Upper lobe of left lung (tissue), 6 donors: ENCODE data around the gene AGRN. TPM values are rescaled to one million over a fixed set of nuclear protein-coding genes. Genes with fewer than 3 reads are reported as not detected.
"Not testable (repeated sequence)": the region's sequence is repeated elsewhere in the genome, so short reads cannot be mapped to it uniquely, and the experiment has no call there.

ENCODE experiments used
- ATAC-seq, 2 donors: fragments of 200-7000 bp; cut with Tn5 transposase; one replicate each; pipeline ENCODE4 v1.9.1; 2022; ENCODE audit warnings: mild to moderate bottlenecking in 2 of 2, moderate library complexity in 2 of 2; ENCODE audit not compliant: low FRiP score in 2 of 2
- DNase-seq, 2 donors: peaks; one replicate each; pipeline ENCODE4 v3.0.0-alpha.2; 2019 to 2020
- H3K27ac ChIP-seq, 4 donors: fragments of 200-600 bp; sonication (generic); one replicate each; pipeline ENCODE4 v1.5.1; 2016 to 2019
- H3K27me3 ChIP-seq, 4 donors: fragments of 200-600 bp; sonication (generic); one replicate each; pipeline ENCODE4 v1.5.1; 2017 to 2019
- H3K36me3 ChIP-seq, 4 donors: fragments of 200-600 bp; sonication (generic); one replicate each; pipeline ENCODE4 v1.5.1; 2016 to 2019
- H3K4me1 ChIP-seq, 4 donors: fragments of 200-600 bp; sonication (generic); one replicate each; pipeline ENCODE4 v1.5.1; 2018 to 2019
- H3K4me3 ChIP-seq, 4 donors: fragments of 200-600 bp; sonication (generic); one replicate each; pipeline ENCODE4 v1.5.1; 2017 to 2019; ENCODE audit warnings: mild to moderate bottlenecking in 2 of 4, moderate library complexity in 1 of 4
- H3K9me3 ChIP-seq, 4 donors: fragments of 200-600 bp; sonication (generic); one replicate each; pipeline ENCODE4 v1.5.1; 2018 to 2019
- EP300 ChIP-seq, 4 donors: sonication (generic); formaldehyde crosslinking; IDR thresholded peaks; one replicate each; pipeline ENCODE4 v1.5.1; 2017; ENCODE audit warnings: antibody characterized with exemption in 4 of 4, control low read depth in 2 of 4
- POLR2A ChIP-seq, 4 donors: fragments of 450-650 bp; IDR thresholded peaks; one replicate each; pipeline ENCODE4 v1.5.1; 2016 to 2017; ENCODE audit warnings: antibody characterized with exemption in 4 of 4, mild to moderate bottlenecking in 2 of 4
- POLR2AphosphoS5 ChIP-seq, 2 donors: sonication (generic); formaldehyde crosslinking; IDR thresholded peaks; one replicate each; pipeline ENCODE4 v1.5.1; 2017; ENCODE audit warnings: antibody characterized with exemption in 2 of 2
- WGBS, 2 donors: methylation state at CpG; one replicate each; pipeline ENCODE4 v1.1.5; 2017 to 2018; 5-methylcytosine and 5-hydroxymethylcytosine counted together
- total RNA-seq, 6 donors: library from RNA; depleted of rRNA in 4 of 6; stranded (reverse); fragments of >200 nt in 4 of 6; gene quantifications; one replicate each; pipeline versions ENCODE4 v1.1.0 to v1.2.1, GENCODE V29; 2016 to 2021
- TF ChIP-seq, protein P1 (sequence below), 6 experiments: fragments of 450-650 bp in 4 of 6; fragments of 200-600 bp in 2 of 6; sonication (generic) in 2 of 6; IDR thresholded peaks; one replicate each; pipeline ENCODE4 v1.5.1; 2016 to 2019; ENCODE audit warnings: antibody characterized with exemption in 6 of 6
- donor health status: DM: no; HTN: no; CAD: no; lungs with moderate emphysema.
- donor health status: DM: no; HTN: yes; CAD: no; lungs with severe emphysema.

The AGRN gene
- total RNA-seq, 6 donors from 2014 or later: 91.0 to 316 (median 157) TPM

DNA sequence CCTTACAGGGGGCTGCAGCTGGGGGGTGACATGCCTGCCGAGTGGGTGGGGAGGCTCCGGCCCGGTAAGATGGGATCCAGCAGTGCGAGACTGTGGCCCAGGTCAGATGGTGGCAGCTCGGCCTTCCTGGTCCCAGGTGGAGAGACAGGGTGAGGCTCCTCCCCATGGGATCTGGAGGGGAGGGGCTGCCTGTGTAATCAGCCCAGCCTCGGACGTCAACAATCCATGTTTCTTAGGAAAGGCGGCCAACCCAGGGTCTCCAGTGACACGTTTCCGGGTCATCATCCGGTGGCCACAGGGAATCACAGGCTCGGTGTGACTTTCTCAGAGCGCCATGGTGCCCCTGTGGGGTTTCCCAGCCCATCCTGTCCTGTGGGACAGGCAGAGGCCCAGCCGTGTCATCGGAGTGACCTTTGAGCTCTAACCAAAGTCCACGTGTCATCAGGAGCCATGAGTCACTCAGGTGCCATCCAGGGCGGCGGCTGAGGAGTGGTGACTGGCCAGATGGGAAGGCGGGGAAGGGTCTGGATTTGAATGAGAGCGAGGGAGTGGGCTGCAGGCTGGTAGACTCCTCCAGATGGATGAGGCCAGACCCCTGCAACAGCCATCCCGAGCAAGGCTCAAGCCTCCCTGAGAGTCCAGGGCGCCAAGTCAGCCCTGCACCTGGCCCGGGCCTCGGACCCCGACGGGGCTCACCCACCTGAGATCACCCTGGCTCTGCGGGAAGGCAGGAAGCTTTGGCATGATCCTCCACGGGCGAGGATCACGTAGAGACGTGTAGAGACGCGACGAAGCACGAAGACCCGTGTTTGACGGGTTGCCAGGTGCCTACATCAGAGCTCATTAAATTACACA is 13.4 kb upstream of the AGRN start:
- Histone ChIP-seq H3K9me3 (no peaks in the 10 kb centered on the region), H3K36me3 (no peaks in the 10 kb centered on the region), H3K27ac (no peak overlapping the region), H3K4me1 (peaks cover 18 to 27% (median 24%) of the 10 kb centered on the region in 4 donors), H3K27me3 (peaks cover 0 to 3% (median under 1%) of the 10 kb centered on the region in 4 donors), H3K4me3 (no peak overlapping the region)
- 83 to 89% methylated on average over 33 to 37 of the region's 37 CpGs for WGBS, 2 donors
- ATAC-seq (no peak), DNase-seq (peak in 1 of 2 donors; percentile 70)
- no peak for TF ChIP-seq POLR2A (IDR thresholded peaks at IDR 0.05)
- TF ChIP-seq, protein P1, sequence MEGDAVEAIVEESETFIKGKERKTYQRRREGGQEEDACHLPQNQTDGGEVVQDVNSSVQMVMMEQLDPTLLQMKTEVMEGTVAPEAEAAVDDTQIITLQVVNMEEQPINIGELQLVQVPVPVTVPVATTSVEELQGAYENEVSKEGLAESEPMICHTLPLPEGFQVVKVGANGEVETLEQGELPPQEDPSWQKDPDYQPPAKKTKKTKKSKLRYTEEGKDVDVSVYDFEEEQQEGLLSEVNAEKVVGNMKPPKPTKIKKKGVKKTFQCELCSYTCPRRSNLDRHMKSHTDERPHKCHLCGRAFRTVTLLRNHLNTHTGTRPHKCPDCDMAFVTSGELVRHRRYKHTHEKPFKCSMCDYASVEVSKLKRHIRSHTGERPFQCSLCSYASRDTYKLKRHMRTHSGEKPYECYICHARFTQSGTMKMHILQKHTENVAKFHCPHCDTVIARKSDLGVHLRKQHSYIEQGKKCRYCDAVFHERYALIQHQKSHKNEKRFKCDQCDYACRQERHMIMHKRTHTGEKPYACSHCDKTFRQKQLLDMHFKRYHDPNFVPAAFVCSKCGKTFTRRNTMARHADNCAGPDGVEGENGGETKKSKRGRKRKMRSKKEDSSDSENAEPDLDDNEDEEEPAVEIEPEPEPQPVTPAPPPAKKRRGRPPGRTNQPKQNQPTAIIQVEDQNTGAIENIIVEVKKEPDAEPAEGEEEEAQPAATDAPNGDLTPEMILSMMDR (IDR thresholded peaks at IDR 0.05): no peak
- no peak for TF ChIP-seq EP300 (IDR thresholded peaks at IDR 0.05)
- no peak for TF ChIP-seq POLR2AphosphoS5 (IDR thresholded peaks at IDR 0.05)

DNA sequence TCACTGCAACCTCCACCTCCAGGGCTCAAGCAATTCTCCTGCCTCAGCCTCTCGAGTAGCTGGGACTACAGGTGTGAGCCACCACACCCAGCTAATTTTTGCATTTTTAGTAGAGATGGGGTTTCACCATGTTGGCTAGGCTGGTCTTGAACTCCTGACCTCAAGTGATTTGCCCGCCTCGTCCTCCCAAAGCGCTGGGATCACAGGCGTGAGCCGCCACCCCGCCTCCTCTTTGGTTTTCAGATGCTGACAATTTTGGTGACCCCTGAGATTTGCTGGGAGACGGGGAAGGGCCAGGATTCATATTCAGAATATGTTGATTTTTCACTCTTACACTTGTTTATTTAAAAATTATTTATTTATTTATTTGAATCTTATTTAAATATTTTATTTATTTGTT is 9.8 kb upstream of the AGRN start:
- 92 to 93% methylated on average over 8 of the region's 8 CpGs for WGBS, 2 donors

DNA sequence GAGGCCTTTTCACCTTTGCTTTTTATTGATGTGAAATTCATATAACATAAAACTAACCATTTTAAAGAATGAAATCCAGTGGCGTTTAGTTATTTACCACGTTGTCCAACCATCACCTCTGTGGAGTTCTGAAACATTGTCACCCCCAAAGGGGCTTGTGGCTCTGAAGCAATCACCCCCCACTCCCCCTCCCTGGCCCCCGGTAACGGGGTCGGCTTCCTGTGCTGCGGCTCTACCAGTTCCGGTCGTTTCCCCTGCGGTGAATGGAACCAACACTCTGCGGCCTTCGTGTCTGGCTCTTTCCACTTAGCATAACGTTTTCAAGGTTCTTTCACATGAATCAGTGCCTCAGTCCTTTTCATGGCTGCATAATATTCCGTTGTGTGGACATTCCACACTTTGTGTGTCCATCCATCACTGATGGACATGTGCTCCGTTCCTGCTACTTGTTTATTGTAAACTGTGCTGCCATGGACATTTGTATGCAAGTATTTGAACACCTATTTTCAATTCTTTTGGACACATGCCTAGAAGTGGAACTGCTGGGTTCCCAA is 8.4 kb upstream of the AGRN start:
- TF ChIP-seq, protein P1 (IDR thresholded peaks at IDR 0.05): no peak
- no peak for TF ChIP-seq EP300 (IDR thresholded peaks at IDR 0.05)
- no peak for TF ChIP-seq POLR2AphosphoS5 (IDR thresholded peaks at IDR 0.05)
- no peak for TF ChIP-seq POLR2A (IDR thresholded peaks at IDR 0.05)
- Histone ChIP-seq H3K9me3 (no peaks in the 10 kb centered on the region), H3K27me3 (no peaks in the 10 kb centered on the region), H3K4me3 (no peak overlapping the region), H3K4me1 (peaks cover 14 to 23% (median 20%) of the 10 kb centered on the region in 4 donors), H3K27ac (no peak overlapping the region), H3K36me3 (no peaks in the 10 kb centered on the region)
- no peak for ATAC-seq
- DNase-seq: no peak
- 80 to 84% methylated on average over 14 of the region's 14 CpGs for WGBS, 2 donors

More for the DNA sequence above, 9.8 kb upstream of the AGRN start:
- H3K4me1 ChIP-seq: peaks cover 22 to 31% (median 27%) of the 10 kb centered on the region in 4 donors
- not testable (repeated sequence) for ATAC-seq, H3K27ac ChIP-seq, DNase-seq, H3K27me3 ChIP-seq, H3K4me3 ChIP-seq, H3K9me3 ChIP-seq, H3K36me3 ChIP-seq

DNA sequence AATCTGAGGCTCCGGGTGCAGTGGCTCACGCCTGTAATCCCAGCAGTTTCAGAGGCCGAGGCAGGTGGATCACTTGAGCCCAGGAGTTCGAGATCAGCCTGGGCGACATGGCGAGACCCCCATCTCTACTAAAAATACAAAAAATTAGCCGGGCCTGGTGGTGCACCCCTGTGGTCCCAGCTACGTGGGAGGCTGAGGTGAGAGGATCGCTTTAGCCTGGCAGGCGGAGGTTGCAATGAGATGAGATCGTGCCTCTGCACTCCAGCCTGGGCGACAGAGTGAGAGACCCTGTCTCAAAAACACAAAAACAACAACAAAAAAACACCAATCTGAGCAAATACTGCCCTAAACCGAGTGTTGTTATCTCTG is 7.2 kb upstream of the AGRN start:
- Histone ChIP-seq H3K4me3 (peak overlapping the region; percentile 37 to 75 (median 60)), H3K27ac (peak overlapping the region; percentile 86 to 97 (median 89)), H3K4me1 (peaks cover 14 to 23% (median 20%) of the 10 kb centered on the region in 4 donors)
- H3K9me3 ChIP-seq, DNase-seq, H3K36me3 ChIP-seq, ATAC-seq, H3K27me3 ChIP-seq: not testable (repeated sequence)
- WGBS, 2 donors: 67 to 75% methylated on average over 13 of the region's 13 CpGs

DNA sequence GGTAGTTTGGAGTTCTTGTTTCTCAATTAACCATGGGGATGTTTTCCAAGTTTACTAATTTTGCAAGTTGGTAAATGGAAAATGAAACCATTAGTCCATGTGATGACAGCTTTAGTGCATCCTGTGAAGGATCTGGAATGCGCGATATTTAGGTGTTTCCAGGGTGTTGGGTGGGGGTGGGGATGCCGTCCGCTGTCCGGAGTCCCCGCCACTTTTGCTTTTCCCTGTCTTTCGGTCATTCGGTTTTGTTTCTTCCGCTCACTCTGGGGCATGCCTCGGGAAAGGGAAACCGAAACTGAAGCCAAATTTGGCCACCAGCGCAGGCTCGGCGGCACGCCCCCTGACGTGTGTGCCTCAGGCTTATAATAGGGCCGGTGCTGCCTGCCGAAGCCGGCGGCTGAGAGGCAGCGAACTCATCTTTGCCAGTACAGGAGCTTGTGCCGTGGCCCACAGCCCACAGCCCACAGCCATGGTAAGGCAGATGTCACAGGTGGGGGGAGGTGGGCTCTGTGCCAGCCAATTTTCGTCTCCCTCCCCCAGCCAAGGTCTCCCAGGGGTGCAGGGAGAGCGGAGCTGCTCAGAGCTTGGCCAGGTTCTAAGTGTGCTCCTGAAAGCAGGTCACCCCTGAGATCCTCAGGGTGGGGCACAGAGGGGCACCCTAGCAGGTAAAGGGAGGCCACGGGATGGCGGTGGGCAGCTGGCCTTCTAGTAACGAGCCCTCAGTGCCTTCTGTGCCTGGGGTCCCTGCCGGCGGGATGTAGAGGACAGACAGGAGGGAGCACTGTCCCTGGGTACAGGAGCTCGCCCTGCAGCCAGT is 6.6 kb upstream of the AGRN start, which contains the start of gene ISG15:
Gene ISG15, plus strand, starts transcription at position 393 of the 817 bp plus-strand sequence. Its CDS starts 77 bp downstream, at position 470.
- H3K27ac ChIP-seq: peak within 1 kb of the TSS; percentile 86 to 97 (median 89)
- H3K4me1 ChIP-seq: peaks cover 14 to 23% (median 20%) of the 10 kb centered on the region in 4 donors
- DNase-seq (peak; percentile 95 to 96), ATAC-seq (peak; percentile 93 to 96)
- WGBS, 2 donors: 2 to 4% methylated on average over 19 to 29 of the region's 30 CpGs
- peak within 1 kb of the TSS; percentile 37 to 75 (median 60) for H3K4me3 ChIP-seq
- no peaks in the 10 kb centered on the region for H3K9me3 ChIP-seq
- TF ChIP-seq POLR2A (IDR thresholded peaks at IDR 0.05) (peak in 2 of 4 donors; percentile 86 to 90), POLR2AphosphoS5 (IDR thresholded peaks at IDR 0.05) (peak; percentile 63 to 97), EP300 (IDR thresholded peaks at IDR 0.05) (no peak)
- H3K27me3 ChIP-seq: no peaks in the 10 kb centered on the region
- no peaks in the 10 kb centered on the region for H3K36me3 ChIP-seq
